ENCODE measurements around the gene BRDT.

Gene BRDT

GRCh38 chr1:91949356-91949699, at the start of gene BRDT:
Gene BRDT, plus strand, starts transcription at chr1:91949401. Its CDS starts 13,354 bp downstream, at chr1:91962755.
- DNase-seq, result no peak

DNA sequence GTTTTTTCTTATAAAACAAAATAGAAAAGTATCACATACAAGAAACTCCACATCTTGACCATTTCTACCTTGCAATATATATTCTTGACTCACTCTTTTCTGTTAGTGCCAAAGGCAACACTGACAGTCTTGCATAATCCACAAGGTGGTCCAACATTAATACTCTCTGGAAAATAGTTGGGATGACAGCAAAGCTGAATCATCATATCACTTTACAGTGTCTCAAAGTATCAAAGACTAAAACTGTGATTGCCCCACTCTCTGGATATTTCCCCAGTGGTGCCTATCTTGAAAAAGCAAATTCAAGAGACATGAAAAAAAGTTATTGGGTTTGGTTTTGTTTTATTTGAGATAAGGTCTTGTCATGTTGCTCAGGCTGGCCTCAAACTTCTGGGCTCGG, 48.6 kb upstream of the BRDT start:
- DNase-seq, result no peak

DNA sequence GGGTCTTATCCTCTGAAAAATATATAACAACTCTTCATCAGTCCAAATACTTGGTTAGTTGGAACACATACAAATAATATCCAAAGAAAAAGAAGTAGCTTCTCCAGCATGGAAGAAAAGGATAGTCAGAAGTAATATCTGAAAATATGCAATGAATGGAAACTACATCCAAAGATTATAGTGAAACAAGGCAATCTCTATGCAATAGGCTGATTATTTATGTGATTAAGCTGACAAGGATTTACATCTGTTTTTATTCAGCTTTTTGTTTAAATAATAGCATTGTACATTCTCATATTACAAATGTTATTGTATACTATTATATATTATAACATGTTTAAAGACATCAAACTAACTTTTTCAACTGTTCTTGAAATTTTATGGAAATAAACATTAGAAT, 48.0 kb upstream of the BRDT start:
- no peak for DNase-seq

DNA sequence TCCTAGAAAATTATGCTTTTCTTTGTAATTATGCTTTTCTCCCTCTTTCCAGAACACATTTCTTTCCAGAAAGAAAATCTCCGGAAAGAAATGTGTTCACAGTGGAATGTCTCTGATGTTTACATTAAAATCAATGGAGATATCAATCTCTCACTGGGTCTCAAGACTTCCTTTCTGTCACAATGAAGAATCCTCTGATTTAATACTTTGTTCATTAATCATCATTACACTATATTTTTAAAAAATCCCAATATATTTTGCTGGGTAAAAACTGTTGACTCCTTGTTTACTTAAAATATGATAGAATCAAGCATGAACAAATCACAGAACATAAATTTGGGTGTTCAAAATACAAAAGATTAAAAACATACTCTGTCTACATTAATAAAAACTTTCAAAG, 36.9 kb upstream of the BRDT start:
- no peak for DNase-seq

GRCh38 chr1:91913018-91913417, 36.2 kb upstream of the BRDT start:
- no peak for DNase-seq

DNA sequence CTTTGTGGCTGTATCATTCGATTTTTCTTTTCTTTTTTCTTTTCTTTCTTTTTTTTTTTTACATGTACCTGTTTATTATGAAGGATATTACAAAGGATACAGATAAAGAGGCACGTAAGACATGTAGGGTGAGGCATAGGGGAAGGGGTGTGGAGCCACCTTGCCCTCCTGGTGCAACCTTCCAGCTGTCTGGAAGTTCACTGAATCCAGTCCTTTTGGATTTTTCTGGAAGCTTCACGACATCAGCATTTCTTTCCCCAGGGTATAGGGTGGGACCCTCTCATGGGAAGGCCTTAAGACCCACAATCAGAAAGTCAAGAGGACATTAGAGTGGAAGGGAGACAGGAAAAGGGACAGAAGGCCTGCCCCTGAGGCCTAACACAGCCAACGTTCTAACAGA, 33.2 kb upstream of the BRDT start:
- no peak for DNase-seq

- no peak for DNase-seq
Measured at GRCh38 chr1:91916811-91917460, 32.3 kb upstream of the BRDT start.

GRCh38 chr1:91919962-91920361, 29.2 kb upstream of the BRDT start:
- DNase-seq, result no peak

GRCh38 chr1:91924146-91924545, 25.1 kb upstream of the BRDT start:
- no peak for DNase-seq

DNA sequence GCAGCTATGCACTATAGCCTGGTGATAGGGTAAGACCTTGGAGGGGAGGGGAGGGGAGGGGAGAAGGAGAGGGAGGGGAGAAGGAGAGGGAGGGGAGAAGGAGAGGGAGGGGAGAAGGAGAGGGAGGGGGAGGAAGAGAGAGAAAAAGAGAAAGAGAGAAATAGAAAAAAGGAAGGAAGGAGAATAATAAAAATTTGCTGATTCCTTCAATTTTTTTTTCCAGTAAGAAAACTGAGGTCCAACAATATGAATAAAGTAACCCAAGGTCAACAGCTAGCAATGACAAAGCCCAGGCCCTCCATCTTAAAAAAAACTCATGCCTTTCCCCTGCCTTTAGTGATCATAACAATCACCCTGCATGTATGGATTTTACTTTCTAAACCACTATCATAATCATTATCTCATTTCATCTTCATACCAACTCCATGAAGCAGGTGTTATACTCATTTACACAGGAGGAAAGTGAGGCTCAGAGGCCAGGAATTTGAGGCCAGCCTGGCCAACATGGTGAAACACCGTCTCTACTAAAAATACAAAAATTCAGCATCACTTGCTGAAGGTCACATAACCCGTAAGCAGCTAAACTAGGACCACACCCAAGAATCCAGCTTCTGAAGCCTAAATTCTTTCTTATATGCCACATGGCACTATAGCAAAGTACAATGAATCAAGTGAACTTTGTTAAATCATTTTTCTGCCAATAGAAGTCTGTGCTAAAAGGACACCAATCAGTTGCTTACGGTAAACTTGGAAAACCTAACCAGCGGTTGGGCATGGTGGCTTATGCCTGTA, 23.4 kb upstream of the BRDT start:
- no peak for DNase-seq

DNA sequence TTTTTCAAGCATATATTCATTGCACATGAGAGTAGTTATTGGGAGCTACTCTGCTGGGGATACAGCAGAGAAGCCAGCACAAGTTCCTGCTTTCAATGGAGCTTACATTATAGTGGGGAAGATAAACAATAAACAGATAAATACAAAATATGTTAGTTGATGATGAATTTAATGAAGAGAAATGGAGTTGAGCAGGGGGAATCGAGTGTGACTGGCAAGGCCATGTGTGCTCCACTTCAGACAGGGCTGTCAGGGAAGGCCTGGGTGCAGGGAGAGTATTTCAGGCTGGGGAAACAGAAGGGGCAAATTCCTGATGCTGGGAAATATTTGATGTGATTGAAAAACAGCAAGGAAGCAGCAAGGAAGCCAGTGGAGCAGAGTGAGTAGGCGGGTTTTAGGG, 21.2 kb upstream of the BRDT start:
- DNase-seq, result no peak

DNA sequence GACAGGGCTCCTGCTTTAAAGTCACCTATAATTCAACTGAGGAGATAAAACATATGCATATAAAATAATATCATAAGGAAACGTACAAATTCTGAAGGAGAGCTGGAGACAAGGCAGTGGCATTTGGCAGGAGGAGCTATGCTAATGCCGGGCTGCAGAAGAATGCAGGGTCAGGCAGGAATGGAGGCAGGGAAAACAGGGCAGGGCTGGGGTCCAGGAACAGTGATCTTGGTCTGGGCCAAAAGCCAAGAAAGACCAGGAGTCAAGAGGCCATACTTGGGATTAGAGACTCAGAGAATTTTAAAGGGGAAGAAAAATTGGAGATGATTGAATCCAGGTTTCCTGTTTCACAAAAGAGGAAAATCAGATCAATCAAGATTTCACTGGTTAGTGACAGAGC, 20.0 kb upstream of the BRDT start:
- DNase-seq, result no peak

DNA sequence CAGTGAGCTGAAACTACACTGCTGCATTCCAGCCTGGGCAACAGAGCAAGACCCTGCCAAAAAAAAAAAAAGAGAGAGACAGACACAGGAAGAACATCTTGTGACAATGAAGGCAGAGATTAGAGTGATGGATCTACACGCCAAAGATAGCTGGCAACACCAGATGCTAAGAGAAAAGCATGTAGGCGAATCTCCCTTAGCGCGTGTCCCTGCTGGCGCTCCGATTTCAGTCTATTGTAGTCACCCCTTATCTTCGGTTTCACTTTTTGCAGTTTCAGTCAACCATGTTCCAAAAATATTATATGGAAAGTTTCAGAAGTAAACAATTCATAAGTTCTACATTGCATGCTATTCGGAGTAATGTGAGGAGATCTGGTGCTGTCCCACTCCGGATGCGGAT, 11.6 kb upstream of the BRDT start:
- DNase-seq, result no peak

DNA sequence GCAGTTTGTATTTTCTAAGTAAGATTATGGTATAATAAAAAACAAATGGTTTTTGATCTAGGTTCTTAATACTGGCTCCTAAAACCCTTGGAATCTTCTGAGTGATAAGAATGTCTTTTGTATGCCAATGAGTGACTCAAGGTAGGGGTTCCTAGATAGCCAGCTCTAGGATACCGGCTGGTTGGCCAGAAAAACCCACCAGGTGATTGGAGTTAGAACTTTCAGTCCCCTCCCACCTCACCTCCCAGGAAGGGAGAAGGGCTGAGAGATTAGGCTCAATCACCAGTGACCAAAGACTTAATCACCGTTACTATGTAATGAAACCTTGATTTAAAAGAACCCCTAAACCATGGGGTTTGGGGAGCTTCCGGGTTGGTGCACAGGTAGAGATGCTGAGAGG, 8.7 kb upstream of the BRDT start:
- no peak for DNase-seq

- no peak for DNase-seq
Measured at GRCh38 chr1:91944087-91944486, 5.1 kb upstream of the BRDT start.

GRCh38 chr1:91948097-91948496, 1.1 kb upstream of the BRDT start:
- no peak for DNase-seq

- DNase-seq, result no peak
Measured at GRCh38 chr1:91948501-91949355, 473 bp upstream of the BRDT start.

DNA sequence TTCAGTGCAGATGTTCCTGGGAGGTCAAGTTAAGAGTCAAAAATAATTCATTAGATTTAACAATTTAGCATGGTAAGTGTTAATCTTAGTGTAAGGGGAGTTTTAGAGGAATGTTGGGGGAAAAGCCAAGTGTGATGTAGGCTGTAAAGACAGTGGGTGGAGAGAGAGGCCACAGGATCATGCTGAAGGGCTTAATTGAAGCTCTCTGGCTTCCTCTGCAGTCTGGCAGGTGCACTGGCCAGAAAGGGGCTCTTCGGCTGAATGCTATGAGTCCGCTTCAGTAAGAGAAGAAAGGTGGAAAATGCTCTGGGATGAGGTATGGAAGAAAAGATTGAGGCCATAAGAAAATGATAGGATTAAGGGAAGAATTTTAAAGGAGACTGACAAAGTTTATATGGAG, 3.0 kb downstream of the BRDT start:
- DNase-seq, result no peak

- no peak for DNase-seq
Measured at GRCh38 chr1:91958926-91959325, 9.7 kb downstream of the BRDT start.

DNA sequence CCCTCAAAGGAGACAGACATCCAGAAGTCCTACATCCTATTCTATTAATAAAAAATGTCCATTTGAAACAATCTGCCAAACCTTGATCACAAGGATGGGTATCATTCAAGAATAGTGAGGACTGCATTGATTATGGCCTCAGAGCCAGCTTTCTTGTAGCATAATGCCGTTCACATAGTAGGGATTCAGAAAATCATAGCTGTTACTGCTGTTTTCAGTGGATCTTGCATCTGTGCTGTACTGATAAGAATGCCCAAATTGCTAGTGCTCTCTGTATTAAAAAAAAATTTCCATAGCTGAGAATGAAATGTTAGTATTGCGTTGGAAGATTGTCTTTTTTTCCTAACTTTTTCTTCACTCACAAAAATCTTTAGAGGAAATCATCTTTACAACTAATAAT, 19.1 kb downstream of the BRDT start:
- no peak for DNase-seq

DNA sequence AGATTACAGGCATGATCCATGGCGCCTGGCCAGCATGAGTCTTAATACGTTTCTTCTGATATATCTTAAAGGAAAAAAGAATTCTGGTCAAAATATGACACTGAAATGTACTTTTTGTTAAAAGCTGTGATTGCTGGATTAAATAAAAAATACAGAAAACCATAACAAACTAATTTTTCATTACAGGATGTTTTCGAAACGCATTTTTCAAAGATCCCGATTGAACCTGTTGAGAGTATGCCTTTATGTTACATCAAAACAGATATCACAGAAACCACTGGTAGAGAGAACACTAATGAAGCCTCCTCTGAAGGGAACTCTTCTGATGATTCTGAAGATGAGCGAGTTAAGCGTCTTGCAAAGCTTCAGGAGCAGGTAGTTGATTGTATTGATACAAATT, 30.2 kb downstream of the BRDT start:
- DNase-seq, result no peak

DNA sequence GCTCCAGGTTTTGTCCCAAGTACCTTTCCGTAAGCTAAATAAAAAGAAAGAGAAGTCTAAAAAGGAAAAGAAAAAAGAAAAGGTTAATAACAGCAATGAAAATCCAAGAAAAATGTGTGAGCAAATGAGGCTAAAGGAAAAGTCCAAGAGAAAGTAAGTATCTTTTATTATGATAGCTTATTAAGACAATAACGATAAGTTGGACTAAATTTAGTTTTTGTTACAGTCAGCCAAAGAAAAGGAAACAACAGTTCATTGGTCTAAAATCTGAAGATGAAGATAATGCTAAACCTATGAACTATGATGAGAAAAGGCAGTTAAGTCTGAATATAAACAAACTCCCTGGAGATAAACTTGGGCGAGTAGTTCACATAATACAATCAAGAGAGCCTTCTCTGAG, 31.5 kb downstream of the BRDT start:
- DNase-seq, result no peak

DNA sequence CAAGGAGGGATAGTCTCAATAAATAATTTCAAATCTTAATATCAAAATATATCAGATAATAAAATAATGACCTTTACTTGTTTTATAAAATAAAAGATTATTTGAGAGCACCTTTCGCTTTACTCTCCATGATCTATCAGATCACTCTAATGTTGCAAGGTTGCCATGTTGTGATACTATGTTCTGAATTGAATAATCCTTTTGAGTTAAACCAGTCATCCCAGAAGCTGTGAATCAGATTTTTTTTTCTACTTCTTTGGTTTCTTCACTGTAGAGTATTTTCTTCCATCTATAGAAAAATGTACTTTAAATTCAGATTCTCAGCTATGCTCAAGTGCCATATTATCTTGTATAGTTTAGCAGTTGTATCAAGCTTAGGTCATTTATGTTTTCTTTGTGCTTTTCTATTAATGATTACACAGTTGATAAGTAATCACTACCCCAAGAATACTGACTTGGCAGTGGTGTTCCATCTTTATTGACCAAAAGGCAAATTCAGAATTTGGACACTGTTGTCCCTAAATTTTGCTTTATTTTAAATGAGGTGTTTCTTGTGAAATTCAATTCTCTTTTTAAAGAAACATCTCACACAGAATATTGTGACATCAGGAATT, 32.9 kb downstream of the BRDT start:
- no peak for DNase-seq

GRCh38 chr1:91993256-91993655, 44.1 kb downstream of the BRDT start:
- DNase-seq, result no peak

All from activated naive CD4-positive, alpha-beta T cell (primary cell).